IPS-NIHi11 (cell line): Measurements from ENCODE around the gene SNTB2.
"Not testable (repeated sequence)": the region's sequence is repeated elsewhere in the genome, so short reads cannot be mapped to it uniquely, and the experiment has no call there.

Source experiments
- DNase-seq: peaks from one replicate; pipeline ENCODE4 v3.0.0; 2012; ENCODE audit warnings: mixed read lengths, low spot score

The SNTB2 gene

DNA sequence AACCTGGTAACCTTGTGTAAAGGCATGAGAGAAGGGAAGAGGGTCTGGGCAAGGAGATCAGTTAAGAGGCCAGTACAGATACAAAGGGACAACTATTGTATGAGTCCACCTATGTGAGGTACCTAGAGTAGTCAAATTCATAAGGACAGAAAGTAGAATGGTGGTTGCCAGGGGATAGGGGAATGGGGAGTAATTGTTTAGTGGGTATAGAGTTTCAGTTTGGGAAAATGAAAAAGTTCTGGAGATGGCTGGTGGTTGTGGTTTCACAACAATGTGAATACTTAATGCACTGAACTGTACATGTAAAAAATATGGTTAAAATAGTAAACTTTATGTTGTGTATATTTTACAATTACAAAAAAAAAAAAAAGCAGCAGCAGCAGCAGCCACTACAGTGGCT is 49.4 kb downstream of the SNTB2 start:
- no peak for DNase-seq

DNA sequence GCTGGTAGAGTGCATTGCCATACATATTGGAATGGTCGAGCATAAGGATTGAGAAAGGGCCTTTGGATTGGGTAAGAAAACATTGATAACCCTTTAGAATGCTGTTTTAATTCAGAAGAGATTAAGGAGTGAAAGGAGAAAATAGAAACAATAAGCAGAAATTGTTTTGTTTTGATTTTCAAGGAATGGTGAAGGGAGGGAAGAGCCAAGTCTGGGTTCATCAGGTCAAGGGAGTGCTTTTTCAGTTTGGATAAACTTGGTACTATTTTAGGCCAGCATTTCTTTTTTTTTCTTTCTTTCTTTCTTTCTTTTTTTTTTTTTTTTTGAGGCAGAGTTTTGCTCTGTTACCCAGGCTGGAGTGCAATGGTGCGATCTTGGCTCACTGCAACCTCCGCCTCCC is 50.3 kb downstream of the SNTB2 start:
- no peak for DNase-seq

DNA sequence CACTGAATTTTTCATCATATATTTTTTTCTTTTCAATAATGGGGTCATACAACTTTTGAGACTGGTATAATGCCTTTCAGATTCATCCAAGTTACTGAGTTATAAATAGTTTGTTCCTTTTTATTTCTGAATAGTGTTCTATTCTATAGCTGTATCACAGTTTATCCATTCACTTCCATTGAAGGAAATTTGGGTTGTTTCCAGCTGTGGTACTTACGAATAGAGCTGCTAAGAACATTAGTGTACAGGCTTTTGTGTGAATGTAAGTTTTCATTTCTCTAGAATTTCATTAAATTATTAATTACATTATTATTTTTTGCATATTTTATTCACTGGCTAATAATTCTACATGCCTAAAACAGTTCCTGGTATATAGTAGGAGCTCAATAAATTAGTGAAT is 52.9 kb downstream of the SNTB2 start:
- no peak for DNase-seq

DNA sequence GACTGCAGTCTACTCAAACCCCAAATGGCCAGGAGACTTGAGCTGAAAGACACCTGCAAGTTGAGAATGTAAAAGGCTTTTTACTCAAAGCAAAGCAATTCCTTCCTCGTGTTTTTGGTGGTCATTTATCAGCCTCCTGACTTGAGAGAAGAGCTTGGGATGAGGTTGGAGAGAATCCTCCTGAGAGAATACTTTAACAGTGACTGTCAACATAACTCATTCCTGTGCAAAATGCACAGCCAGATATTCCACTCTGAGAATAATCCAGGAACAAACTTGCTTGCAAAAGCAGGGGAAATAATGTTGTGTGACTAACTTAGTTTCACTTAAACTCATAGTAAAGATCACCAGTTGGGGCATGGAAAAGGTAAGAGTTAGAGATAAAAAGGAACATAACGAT is 53.4 kb downstream of the SNTB2 start:
- no peak for DNase-seq

DNA sequence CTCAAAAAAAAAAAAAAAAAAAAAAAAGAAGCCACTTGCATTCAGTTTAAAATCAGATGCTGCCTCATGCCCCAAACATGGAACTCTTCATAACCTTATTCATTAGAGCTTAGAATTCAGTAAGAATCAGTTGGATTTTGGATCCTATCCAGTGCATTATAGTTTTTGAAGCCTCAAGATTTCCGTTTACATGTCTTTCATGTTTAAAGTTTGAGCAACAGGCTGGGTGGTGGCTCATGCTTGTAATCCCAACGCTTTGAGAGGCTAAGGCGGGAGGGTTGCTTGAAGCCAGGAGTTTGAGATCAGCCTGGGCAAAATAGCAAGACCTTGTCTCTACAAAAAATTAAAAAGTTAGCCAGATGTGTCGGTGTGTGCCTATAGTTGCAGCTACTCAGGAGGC is 55.0 kb downstream of the SNTB2 start:
- no peak for DNase-seq

DNA sequence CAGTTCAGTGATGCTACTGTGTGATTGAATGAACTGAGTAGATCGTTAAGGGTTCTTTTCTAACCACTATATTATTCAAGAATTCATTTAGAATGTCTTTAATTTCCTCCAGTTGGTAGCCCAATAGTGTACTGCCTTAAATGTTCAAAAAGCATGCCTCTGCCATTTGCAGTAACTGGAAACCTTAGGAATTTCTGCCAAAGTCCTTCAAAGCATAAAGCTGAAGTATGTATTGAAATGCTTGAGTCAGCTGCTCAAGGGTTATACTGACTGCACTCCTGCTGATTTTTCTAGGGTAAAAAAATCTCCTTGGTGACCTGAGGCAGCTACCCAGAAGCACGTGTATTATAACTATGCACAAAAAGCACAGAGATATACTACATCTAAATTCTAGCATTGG is 56.5 kb downstream of the SNTB2 start:
- DNase-seq, result peak; percentile 21

DNA sequence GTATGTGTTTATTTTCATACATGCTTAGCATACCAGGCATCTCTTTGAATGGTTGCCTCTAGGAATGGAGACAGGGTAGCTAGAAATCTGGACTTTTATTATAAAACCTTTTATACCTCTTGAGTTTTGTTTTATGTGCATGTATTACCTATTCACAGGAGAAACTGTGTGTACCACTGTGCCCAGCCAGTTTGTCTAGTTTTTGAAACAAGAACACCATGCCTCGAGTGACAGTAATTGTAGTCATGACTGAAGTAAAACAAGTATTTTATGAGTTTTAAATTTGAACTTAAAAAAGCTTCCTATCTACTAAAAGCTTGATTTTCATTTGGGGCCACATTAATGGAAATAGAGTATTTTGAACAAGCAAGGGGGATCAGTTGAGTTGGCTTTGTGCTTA is 57.4 kb downstream of the SNTB2 start:
- no peak for DNase-seq

DNA sequence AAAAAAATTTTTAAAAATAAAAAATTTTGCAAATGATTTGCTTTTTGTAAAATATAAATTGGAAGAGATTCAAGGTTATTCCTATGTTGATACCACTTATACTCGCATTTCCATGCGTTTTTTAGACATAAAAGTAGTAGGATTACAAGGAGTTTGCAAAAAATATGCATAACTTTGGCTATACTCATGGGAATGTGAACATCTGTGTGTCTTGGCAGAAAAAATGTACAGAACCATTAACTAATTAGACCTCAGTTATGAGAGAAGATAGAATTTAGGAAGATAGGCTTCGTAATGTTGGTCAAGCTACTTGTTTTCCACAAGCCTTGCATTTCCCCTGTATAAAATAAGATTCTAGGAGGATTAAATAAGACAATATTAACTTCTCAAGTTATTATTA is 63.1 kb downstream of the SNTB2 start:
- no peak for DNase-seq

DNA sequence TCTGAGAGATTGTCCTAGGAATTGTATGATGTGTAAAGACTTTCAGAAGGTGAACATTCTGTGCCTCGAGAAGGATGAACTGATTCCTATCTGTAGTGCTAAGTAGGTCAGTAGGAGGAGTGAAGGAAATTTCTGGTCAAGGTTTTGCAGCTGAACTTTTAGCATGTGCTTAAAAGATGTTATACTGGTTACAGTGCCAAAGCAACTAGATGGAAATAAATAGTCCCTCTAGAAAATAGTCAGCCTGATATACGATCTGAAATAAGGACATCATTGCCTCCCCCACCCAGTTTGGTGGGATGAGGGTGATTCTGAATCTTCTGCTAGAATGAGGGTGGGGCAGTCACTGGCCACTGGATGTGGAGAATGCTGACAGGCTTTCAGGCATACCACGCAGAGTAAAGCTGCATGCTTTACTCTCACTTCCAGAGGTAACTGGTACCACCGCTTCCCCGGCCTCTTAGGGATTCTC is 66.9 kb downstream of the SNTB2 start:
- DNase-seq, result no peak

DNA sequence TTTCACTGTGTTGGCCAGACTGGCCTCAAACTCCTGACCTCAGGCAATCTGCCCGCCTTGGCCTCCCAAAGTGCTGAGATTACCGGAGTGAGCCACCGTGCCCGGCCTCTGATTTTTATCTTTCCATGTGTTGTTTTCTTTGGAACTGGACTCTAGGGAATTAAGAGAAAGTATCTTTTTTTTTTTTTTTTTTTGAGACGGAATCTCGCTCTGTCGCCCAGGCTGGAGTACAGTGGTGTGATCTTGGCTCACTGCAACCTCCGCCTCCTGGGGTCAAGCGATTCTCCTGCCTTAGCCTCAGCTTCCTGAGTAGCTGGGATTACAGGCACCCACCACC is 72.4 kb downstream of the SNTB2 start:
- DNase-seq, result not testable (repeated sequence)

DNA sequence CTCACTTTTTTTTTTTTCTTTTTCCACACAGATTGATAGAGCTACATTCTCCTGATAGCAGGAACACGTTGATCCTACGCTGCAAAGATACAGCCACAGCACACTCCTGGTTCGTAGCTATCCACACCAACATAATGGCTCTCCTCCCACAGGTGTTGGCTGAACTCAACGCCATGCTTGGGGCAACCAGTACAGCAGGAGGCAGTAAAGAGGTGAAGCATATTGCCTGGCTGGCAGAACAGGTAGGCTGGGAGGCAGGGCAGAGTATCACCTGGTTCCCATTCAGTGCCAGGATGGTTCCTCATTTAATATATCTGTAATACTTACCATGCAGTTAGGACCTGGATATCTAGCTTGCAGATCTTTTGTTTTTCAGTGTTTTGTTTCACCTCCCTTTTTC is 73.1 kb downstream of the SNTB2 start:
- no peak for DNase-seq

DNA sequence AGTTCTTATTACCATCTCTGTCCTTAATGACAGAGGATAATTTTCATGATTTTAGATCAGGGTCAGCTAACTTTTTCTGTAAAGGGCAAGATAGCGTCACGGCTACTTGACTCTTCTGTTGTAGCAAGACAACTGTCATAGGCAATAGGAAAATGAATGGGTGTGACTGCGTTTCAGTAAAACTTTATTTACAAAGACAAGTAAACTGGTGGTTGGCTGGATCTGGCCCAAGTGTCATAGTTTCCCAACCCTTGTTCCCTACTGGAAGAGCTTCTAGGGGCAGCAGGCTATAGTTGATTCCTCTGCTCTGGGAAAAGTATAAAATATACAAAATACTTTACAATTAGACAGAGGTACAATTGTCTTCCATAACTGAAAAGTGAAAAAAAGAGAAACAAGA is 73.5 kb downstream of the SNTB2 start:
- DNase-seq, result no peak

DNA sequence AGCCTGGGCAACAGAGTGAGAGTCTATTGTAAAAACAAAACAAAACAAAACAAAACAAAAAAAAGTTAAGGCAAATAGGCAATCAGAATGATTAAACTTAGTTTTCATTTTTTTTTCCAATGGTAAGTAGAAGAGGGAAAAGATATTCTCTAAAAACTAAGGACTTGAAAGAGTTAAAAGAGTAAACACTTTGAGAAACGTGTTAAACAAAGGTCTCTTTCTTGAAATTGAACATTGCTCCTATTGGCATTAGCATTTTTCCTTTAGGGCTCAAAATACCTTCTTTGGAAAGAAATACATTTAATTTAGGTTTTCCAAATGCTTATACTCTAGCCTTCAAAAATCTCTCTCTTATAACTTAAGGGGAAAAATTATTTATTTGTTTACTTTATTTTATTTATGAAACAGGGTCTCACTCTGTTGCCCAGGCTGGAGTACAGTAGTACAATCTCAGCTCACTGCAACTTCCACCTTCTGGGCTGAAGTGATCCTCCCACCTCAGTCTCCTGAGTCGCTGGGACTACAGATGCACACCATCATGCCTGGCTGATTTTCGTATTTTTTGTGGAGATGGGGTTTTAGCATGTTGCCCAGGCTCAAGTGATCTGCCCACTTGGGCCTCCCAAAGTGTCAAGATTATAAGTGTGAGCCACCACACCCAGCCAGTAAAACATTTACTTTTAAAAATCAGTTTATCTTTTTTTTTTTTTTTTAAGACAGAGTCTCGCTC is 79.5 kb downstream of the SNTB2 start:
- DNase-seq, result no peak

DNA sequence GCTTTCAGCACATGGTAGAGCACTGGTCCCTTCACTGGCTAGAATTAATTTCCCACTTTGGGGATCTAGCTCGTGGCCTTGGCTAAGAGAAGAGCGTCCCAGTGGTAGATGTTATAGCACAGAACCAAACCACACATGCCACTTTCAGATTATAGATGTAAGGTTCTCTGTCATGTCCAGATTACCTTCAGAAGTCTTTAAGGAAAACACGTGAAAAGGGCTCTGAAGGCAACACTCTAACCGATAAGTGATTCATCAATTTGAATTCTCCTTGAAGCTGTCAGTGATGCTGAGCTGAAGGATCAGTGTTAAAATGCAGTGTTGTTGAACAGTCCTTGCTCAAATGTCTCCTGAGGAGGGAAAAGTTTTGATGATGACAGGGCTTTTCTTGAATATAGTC is 80.7 kb downstream of the SNTB2 start:
- no peak for DNase-seq

DNA sequence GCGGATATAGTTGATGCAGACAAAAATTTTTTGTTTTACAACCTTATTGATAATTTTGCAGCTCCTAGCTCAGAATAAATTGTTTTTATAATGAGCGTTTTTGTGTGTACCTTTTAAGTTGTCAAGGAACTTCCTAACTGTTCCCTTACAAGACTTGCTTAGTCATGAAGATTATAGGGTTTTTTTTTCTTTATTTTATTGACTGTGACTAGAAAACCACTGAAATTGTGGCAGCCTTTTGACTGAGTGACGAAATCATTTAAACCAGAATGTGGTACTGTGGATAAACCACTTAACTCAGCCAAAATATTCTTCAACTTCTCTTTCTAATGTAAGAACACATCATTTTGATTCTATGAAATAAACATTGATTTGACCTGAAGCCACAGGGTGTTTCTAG is 83.4 kb downstream of the SNTB2 start:
- no peak for DNase-seq

DNA sequence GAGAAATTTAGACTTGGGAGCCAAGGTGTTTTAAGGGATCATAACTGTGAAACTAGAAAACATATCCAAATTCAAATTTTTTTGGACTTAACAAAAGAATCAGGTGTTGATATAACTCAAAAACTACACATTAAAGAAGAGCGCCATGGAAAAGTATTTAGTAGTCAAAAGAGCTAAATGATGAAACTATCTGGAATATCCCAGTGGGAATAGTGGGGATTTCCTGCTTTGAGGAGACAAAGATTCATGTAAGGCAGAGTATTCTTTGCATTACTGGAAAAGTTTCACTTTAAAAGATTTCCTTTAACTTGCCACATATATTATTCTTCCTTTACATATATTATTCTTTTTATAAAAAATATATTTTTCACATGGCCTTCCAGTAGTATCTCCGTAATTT is 83.9 kb downstream of the SNTB2 start:
- DNase-seq, result no peak

DNA sequence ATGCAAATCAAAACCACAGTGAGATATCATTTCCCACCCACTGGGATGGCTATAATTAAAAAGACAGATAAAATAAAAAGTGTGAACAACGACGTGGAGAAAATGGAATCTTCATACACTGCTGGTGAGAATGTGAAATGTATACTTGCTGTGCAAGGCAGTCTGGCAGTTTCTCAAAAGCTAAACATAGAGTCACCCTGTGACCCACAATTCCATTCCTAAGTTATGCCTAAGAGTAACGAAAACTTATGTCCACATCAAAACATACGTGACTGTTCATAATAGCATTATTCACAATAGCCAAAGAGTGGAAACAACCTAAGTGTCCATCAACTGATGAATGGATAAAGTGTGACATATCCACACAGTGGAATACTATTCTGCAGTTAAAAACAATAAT is 86.0 kb downstream of the SNTB2 start:
- no peak for DNase-seq

DNA sequence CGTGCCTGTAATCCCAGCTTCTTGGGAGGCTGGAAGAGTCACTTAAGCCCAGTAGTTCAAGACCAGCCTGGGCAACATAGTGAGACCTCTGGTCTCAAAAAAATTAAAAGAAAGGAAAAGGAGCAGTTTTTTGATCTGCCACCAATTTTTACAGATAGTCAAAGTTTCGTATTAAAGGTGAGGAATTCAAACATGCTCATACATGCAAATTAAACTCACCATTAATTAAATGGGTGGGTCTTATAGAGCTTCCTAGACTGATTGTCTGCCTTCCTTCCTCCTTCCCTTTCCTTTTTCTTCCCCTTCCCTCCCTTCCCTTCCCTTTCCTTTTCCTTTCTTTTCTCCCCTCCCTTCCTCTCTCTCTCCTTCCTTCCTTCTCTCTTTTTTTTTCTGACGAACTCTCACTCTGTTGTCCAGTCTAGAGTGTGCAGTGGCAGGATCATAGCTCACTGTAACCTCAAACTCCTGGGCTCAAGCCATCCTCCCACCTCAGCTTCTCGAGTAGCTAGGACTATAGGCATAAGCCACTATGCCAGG is 87.8 kb downstream of the SNTB2 start:
- DNase-seq, result no peak

DNA sequence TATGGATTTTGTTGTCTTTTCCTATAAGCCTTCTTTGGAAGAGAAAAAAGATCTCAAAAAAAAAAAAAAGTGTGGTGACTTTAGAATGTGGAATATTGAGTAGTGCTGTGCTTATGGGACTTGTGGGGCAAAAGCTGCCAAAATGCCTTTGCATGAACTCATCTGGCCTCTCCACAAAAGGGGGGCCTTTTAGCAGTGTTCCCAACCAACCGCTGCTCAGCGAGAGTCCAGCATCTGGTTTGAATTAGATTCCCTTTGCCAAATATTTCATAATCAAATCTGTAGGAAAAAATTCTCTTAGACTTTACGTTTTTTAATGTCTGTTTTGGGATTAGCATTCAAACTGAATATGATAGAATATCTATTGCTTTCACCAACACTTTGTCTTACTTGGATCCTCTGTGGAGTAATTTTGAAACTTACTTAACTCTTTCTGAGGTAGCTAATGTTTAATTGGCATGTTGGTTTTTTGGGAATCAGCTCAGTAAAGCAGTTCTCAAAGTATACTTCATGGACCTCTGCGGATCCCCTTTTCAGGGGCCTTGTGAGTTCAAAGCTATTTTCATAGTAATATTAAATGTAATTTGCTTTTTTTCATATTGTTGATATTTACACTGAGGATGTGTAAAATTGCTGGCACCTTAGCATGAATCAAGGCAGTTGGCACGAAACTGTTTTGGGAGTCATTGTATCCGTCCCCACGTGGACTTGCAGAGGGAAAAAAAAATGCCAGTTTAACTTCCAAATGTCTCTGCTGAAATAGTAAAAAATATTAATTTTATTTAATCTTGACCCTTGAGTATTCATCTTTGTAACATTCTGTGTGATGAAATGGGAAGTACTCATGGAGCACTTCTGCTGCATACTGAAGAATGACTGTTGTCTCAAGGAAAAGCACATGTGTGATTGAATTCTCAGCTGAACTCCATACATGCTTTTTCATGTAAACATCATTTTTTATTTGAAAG is 89.5 kb downstream of the SNTB2 start:
- DNase-seq, result no peak

DNA sequence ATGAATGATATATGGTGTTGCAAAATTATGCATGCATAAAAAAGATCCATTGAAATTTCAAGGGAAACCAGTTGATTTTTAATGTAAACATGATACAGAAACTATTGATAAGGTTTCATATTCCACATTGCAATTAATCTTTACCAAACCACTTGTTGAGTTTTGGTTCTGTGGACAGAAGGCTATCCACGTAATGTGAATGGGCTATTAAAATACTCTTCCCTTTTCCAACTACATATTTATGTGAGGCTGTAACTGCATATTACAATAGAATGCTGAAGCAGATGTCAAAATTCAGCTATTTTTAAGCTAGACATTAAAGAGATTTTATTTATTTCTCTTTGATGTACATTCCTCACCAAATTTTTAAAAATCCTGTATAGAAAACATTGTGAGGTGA is 90.4 kb downstream of the SNTB2 start:
- DNase-seq, result no peak

DNA sequence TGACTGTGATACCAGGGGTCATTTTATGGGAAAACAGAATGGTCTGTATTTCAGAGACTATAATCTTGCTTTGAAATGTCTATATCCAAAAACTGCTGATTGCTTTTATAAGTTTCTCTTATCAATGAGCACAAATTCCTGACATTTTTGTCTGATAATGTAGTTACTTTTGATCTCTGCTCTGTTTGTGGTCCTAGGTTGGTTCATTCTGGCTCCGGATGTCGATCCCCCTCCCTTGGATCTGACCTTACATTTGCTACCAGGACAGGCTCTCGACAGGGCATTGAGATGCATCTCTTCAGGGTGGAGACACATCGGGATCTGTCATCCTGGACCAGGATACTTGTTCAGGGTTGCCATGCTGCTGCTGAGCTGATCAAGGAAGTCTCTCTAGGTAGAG is 96.9 kb downstream of the SNTB2 start:
- no peak for DNase-seq

DNA sequence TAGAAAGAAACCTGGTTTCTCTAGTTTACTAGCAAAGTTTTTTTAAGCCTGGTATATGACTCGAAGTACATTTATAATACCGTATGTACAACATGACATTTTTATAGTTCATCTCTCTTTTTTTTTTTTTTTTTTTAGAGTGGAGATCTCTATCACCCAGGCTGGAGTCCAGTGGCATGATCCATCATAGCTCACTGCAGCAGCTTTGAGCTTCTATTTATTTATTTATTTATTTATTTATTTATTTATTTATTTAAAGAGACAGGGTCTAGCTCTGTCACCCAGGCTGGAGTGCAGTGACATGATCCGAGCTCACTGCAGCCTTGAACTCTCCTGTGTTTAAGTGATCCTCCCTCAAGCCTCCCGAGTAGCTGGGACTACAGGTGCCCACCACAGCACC is 98.3 kb downstream of the SNTB2 start:
- DNase-seq, result no peak
